Astrocyte of the spinal cord (primary cell): ENCODE data around the gene DDX3X.
"Not testable (repeated sequence)": the region's sequence is repeated elsewhere in the genome, so short reads cannot be mapped to it uniquely, and the experiment has no call there.

Experiments used
- DNase-seq: peaks from one replicate; pipeline ENCODE4 v3.0.0; 2011; ENCODE audit warnings: low read depth, low spot score
- H3K4me3 ChIP-seq: 2 replicates; pipeline ENCODE4 v1.5.1; 2011; ENCODE audit warnings: low read depth, mild to moderate bottlenecking, low read length, moderate library complexity
- in situ Hi-C: cut with HindIII; loops from 2 replicates; pipeline ENCODE4 v1.10.0; 2017; ENCODE audit warnings: low sequenced_read_pairs
- TF ChIP-seq, protein P1 (sequence below): IDR thresholded peaks from 2 replicates; pipeline ENCODE4 v1.5.1; 2012; ENCODE audit warnings: low read depth, mild to moderate bottlenecking, low read length, inconsistent platforms

Gene DDX3X

GRCh38 chrX:41351923-41352322, 18.0 kb downstream of the DDX3X start:
- in situ Hi-C loops: no loop called here
- H3K4me3 ChIP-seq: no peak overlapping the region
- DNase-seq: no peak
- TF ChIP-seq, protein P1, sequence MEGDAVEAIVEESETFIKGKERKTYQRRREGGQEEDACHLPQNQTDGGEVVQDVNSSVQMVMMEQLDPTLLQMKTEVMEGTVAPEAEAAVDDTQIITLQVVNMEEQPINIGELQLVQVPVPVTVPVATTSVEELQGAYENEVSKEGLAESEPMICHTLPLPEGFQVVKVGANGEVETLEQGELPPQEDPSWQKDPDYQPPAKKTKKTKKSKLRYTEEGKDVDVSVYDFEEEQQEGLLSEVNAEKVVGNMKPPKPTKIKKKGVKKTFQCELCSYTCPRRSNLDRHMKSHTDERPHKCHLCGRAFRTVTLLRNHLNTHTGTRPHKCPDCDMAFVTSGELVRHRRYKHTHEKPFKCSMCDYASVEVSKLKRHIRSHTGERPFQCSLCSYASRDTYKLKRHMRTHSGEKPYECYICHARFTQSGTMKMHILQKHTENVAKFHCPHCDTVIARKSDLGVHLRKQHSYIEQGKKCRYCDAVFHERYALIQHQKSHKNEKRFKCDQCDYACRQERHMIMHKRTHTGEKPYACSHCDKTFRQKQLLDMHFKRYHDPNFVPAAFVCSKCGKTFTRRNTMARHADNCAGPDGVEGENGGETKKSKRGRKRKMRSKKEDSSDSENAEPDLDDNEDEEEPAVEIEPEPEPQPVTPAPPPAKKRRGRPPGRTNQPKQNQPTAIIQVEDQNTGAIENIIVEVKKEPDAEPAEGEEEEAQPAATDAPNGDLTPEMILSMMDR: no peak

DNA sequence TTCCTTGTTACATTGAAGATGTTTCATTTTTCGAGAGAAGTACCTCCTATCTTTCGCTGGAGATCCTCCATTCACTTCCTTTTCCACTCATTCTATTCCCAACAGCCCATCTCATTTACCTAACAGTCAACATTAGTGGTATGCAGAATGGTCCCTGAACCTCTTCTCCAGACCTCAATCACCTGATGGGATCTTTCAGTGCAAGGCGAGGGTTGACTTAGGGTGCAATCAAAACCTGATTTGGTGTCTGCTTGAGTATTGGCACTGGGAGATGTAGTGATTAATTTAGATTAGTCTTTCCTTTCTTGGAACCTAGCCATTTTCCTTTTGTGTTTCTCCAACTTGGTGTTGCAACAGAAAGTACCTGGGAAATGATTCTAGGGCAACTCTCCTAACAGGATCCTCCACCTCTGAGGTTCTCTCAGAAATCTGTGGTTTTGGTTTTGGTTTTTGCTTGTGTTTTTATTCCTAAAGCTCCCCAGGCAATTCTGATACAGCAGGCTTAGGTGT, 18.4 kb downstream of the DDX3X start:
- DNase-seq: no peak
- H3K4me3 ChIP-seq: no peak overlapping the region
- TF ChIP-seq, protein P1: no peak
- in situ Hi-C loops: no loop called here

GRCh38 chrX:41353985-41354384, 20.0 kb downstream of the DDX3X start:
- TF ChIP-seq, protein P1: no peak
- in situ Hi-C loops: no loop called here
- DNase-seq: no peak
- H3K4me3 ChIP-seq: no peak overlapping the region

GRCh38 chrX:41369152-41369551, 35.2 kb downstream of the DDX3X start:
- in situ Hi-C loops: no loop called here
- no peak overlapping the region for H3K4me3 ChIP-seq
- TF ChIP-seq, protein P1: no peak

DNA sequence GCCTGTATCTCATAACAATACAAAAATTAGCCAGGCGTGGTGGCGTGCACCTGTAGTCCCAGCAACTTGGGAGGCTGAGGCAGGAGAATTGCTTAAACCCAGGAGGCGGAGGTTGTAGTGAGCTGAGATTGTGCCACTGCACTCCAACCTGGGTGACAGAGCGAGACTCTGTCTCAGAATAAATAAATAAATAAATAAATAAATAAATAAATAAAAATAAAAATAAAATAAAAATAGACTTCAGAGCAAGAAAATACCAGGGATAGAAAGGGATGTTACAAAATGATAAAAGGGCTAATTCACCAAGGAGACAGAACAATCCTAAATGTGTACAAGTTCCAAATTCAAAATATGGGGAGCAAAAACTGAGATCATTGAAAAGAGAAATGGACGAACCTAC, 37.6 kb downstream of the DDX3X start:
- H3K4me3 ChIP-seq, in situ Hi-C loops, DNase-seq: not testable (repeated sequence)

More at GRCh38 chrX:41369152-41369551, 35.2 kb downstream of the DDX3X start:
- no peak for DNase-seq

- TF ChIP-seq, protein P1: no peak
- no peak for DNase-seq
- in situ Hi-C loops: no loop called here
Observed at GRCh38 chrX:41373989-41374606, 40.1 kb downstream of the DDX3X start.

GRCh38 chrX:41377624-41378023, 43.7 kb downstream of the DDX3X start:
- no peak overlapping the region for H3K4me3 ChIP-seq
- in situ Hi-C loops: no loop called here
- no peak for DNase-seq
- TF ChIP-seq, protein P1: no peak

More at GRCh38 chrX:41373989-41374606, 40.1 kb downstream of the DDX3X start:
- H3K4me3 ChIP-seq: no peak overlapping the region
